ENCODE measurements around the gene DRC1.
"Not testable (repeated sequence)": the region's sequence is repeated elsewhere in the genome, so short reads cannot be mapped to it uniquely, and the experiment has no call there.

Gene DRC1

DNA sequence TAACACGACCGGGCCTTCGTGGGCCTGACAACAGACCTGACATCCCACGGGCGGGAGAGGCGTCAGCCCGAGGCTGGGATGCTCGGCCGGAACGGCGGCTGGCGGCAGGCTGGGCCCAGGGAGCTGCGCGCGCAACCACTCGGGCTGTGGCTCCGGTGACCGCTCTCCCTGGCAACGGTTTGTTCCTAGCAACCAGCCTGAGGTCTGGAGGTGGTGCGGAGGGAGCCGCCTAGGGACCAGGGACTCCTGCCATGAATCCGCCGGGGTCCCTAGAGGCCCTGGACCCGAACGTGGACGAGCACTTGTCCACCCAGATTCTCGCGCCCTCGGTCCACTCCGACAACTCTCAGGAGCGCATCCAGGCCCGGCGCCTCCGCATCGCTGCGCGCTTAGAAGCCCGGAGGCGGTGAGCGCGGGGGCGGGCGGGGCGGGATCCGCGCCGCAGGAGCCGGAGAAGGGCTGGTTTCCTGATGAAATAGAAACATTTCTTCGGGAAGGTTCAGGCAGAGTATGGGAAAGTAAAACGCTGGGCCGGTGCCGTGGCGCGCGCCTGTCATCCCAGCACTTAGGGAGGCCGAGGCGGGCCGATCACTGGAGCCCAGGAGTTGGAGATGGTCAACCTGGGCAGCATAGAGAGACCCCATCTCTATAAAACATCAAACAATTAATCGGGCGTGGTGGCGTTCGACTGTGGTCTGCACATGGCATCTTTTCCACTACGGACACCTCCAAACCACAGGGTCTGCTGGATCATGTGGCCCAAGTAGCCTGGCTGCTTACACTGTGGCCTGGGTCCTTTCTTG, at the start of gene DRC1:
TSS of gene DRC1 (plus strand) at position 182 of the 803 bp plus-strand sequence. CDS start at position 252, 70 bp downstream.
- DNase-seq = peak; percentile 43

DNA sequence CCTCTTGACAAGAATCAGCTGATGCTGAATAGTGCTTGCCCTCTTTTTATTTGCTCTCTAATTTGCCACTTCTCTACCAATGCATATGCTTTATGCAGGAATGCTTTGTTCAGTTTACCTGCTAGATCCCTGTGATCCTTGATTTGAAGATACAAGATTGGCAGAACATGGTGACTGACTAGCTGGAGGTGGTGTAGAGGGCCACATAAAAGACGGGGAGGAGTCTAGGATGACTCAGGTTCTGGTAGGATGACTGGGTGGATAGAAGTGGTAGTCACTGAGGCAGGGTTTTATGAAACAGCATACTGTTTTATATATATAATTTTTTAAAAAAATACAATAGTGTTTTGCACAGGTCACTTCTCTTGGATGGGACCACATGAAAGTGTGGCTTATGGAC, 48.8 kb upstream of the DRC1 start:
- no peak for DNase-seq

DNA sequence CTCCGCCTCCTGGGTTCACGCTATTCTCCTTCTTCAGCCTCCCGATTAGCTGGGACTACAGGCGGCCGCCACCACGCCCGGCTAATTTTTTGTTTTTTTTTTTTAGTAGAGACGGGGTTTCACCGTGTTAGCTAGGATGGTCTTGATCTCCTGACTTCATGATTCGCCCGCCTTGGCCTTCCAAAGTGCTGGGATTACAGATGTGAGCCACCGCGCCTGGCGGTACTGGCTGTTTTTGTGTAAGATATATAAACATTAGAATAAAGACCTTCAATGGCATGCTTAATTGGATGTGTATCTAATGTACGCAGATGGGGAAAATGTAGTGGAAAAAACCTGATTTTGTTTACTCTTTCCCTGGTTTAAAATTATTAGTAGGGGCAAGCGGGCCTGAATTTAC, 47.3 kb upstream of the DRC1 start:
- not testable (repeated sequence) for DNase-seq

DNA sequence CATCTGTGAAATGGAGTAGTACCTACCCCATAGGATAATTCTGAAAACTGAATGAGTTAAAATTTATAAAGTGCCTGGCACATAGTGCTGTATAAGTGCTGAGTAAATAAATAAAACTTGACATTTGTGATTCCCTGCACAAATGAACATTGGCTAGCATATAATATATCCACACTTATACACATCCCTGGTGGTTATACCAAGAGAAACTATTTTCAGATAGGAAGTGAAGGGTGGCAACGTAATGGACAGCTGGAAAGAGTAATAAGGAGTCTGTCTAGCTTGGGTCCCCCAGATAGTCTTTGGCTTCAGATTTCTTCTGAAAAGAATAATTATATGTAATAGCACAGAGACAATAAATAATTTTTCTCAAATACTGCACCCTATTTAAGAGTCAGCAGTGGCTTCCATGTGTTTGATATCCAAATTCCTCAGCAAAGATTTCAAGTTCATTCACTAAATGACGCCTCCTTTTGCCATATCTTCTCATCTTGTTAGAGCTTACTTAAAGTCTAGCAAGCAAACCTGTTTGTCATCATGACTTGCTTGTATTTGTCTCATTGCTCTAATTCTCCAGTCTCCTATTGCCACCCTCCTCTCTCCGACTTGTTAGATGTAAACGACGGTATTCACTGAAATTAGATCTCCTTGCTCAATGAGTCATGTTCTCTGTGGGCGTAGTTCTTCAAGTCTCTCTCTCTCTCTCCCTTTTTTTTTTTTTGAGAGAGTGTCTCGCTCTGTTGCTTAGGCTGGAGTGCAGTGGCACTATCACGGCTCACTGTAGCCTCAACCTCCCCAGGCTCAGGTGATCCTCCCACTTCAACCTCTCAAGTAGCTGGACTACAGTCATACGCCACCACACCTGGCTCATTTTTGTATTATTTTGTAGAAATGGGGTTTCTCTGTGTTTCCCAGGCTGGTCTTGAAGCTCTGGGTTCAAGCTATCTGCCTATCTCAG, 46.4 kb upstream of the DRC1 start:
- DNase-seq = peak; percentile 89

DNA sequence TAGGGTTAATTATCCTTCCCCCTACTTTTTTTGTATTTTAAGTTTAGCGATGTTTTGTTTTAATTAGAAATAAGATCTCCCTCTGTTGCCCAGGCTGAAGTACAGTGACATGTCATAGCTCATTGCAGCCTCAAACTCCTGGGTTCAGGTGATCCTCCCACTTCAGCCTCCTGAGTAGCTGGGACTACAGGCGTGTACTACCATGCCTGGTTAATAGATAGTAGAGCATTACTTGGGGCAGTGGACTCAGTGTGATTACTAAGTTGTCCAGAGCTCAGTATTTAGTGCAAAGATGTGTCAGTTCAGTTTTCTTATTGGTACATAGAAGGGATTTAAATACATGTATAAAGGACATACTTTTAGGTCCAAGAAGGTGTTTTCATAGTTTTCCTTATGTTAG, 45.6 kb upstream of the DRC1 start:
- DNase-seq = no peak

DNA sequence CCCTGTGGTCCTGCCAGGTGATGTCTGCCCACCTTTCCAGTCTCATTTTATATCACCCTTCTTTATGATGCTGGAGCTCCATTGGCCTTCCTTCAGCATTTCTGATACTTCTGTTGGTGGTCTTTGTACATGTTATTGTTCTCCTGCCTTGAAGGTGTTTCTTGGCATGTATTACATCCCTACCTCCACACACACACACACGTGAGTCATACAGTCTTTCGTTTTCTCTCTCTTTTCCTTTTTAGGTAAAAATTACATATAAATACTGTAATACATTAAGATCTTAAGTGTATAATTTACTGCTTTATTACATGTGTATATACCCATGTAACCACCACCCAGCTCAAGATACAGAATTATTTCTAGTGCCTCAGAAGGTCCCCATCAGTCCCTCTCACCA, 44.9 kb upstream of the DRC1 start:
- no peak for DNase-seq

DNA sequence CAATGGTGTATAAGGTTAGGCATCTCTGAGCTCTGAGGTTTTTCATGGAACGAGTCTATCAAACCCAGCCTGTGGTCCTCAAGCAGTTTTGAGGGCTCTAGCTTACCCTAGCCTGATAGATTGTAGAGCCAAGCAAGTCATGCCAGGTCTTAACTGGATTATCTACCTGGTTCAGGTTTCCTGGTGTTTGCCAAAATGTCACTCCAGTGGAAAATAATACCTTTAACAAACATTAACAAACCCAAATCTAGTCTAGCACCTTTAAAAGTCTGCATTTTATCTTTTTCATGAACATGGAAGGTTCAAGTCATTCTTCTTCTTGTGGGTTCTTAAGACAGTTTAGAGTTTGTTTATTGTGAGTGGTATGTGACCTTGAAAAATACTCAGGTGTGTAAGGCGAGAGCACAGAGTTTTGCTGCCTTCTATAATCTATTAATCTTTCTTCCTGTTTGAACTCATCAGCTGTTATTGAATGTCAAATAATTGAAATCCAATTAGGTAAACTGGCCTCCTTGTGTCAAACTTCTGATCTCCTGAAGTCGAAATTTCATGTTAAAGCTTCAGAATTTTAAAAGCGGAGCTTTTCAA, 41.7 kb upstream of the DRC1 start:
- no peak for DNase-seq

DNA sequence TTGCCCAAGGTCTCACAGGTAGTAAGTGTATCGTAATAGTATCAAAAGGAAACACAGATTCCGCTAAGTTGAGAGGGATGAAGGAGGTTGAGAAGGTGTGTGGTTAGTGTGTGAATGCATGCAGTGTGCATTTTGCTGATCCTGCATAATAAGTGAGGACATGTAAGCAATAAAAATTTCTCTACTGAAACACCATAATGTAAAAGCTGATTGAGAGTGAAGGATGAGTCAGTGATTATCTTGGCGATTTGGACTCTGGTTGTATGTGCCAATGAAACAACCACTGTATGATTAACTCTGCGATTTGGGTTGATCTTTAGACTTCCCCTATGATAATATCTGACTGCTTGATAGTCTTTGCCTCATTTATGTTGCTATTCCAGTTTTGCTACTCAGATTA, 38.4 kb upstream of the DRC1 start:
- no peak for DNase-seq

DNA sequence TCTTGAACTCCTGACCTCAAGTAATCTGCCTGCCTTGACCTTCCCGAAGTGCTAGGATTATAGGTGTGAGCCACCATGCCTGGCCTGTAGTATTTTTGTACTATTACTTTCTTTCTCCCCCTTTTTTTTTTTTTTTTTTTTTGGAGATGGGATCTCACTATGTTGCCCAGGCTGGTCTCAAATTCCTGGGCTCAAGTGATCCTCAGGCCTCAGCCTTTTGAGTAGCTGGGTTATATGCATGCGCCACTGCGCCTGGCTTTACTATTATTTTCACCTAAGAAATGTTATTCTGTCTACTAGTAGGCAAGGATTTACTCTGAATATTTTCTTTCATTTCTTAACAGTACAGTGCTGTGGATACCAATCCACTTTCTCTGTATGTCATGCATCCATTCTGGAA, 37.8 kb upstream of the DRC1 start:
- DNase-seq = no peak

DNA sequence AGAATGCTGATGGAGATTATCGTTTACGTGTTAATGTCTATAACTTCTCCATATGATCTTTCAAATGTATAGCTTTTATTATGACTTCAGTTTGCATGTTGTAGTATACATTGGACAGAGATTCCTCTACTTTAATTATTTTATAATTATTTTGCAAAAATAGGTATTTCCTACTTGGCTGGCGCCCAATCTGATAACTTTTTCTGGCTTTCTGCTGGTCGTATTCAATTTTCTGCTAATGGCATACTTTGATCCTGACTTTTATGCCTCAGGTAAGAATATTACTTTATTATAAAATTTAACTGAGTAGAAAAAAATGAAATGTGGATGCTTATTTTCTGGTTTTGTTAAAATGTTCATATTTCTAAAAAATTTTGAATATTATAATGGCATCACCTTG, 37.1 kb upstream of the DRC1 start:
- DNase-seq = no peak

DNA sequence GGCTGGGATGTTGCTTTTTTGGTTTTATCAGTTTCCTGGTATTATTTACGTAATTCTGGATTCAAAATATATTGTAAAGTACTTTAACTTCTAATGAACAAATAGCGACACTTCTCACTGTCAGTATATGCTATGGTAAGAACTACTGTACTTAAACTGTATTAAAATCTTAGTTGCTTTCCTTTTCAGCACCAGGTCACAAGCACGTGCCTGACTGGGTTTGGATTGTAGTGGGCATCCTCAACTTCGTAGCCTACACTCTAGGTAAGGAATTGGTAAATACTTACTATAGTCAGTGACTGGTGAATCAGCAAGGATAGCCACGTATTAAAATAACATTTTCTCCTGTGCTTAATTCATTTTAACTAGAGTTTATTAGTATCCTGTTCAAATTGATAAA, 34.8 kb upstream of the DRC1 start:
- DNase-seq = no peak

DNA sequence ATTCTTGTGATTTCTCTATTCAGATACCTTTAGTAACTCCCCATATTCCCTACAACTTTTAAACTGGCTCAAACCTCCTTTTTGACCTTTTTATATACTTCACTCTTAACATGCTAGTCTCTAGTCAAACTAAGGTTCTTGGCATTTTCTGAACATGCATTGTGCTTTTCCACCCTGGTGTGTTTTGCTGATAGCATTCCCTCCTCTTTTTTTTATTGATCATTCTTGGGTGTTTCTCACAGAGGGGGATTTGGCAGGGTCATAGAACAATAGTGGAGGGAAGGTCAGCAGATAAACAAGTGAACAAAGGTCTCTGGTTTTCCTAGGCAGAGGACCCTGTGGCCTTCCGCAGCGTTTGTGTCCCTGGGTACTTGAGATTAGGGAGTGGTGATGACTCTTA, 32.1 kb upstream of the DRC1 start:
- not testable (repeated sequence) for DNase-seq

DNA sequence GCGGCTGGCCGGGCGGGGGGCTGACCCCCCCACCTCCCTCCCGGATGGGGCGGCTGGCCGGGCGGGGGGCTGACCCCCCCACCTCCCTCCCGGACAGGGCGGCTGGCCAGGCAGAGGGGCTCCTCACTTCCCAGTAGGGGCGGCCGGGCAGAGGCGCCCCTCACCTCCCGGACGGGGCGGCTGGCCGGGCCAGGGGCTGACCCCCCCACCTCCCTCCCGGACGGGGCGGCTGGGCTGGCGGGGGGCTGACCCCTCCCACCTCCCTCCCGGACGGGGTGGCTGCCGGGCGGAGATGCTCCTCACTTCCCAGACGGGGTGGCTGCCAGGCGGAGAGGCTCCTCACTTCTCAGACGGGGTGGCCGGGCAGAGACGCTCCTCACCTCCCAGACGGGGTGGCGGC, 30.8 kb upstream of the DRC1 start:
- not testable (repeated sequence) for DNase-seq

DNA sequence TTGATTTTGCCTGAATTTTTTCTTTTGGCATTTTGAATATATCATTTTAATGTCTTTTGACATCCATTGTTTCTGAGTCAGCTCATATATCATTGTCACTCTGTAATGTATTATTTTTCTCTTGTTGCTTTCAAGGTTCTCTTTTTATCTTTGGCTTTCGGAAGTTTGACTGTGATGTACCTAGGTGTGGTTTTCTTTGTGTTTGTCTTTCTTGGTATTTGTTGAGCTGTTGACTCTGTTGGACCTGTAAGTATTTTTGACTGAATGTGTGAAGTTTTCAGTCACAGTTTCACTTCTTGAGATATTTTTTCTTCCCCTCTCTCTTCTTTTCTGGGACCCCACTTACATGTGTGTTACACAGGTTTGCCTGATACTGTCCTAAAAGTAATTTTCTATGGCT, 24.9 kb upstream of the DRC1 start:
- no peak for DNase-seq

DNA sequence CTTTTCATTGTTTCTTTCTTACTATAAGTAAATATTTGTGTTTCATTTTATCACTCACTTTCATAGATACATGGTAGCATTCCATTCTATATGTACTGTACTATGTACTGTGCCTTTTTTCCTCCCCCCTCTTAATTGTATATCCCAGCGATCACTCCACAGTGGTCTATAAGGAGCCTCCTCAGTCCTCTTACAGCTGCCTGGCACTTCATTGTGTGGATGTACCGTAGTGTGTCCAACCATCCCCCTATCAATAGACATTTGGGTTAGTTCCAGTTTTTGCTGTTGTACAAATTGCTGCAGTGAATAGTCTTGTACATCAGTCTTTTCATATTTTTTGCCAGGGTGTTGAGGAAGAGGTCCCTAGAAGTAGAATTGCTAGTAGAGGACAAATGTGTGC, 21.4 kb upstream of the DRC1 start:
- no peak for DNase-seq

DNA sequence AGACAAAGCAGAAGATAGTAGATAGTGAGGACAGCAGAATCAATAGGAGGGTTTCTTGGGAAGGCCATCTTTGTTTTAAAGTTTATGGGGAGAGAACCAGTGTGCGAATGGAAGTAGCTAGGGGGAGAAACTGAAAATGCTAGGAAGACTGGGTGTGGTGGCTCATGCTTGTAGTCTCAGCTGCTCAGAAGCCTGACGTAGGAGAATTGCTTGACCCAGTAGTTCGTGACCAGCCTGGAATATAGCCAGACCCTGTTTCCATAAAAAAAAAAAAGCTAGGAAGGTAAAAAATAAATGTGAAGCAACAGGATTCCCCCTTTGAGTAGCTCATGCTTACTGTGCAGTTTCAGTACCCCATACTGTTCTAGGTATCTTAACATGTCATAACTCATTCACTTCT, 19.2 kb upstream of the DRC1 start:
- DNase-seq = no peak

DNA sequence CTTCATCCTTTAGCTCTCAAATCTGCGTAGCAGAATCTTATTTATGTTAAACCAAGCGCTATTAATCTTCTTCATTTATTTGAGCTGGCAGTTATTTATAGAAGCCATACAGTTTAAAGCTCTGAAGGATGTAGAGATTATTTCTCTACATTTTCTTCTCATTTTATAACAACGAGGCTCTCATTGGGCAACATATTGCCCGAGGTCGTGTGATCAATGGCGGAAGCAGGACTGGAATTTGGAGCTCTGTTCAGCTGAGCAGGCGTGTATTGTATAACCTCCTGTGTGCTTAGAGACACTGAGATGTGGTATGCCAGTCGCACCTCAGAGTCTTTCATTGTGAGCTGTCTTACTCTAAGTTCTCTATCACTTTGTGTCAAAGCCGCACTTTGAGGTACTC, 17.5 kb upstream of the DRC1 start:
- no peak for DNase-seq

DNA sequence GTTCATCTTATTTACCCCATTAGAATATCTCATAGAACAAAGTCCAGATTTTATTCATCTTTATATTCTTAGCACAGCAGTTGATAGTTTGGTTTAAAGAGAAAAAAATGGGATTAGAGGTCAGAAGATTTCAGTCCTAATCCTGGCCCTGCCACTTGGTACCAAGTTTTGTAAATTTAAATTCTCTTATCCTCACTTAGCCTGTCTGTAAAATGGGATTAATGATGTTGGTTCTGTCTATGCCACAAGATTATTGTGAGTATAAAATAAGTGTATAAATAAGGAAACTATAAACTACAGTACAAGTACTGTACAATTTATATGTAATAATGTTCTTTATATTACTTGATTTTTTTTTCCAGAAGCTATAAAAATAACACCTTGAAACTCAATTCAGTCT, 17.1 kb upstream of the DRC1 start:
- DNase-seq = no peak

DNA sequence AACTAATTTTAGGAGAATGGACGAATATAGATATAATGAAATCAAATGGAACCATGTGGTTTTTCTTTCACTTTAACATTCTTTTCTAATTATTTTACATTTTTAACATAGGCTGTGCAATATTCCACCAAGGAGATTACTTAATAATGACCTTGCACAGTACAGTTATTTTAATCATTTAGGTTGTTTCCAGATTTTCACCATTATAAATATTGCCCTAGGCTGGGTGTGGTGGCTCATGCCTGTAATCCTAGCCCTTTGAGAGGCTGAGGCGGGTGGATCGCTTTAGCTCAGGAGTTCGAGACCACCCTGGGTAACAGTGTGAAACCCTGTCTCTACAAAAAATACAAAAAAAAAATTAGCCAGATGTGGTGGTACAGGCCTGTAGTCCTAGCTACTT, 14.5 kb upstream of the DRC1 start:
- no peak for DNase-seq

DNA sequence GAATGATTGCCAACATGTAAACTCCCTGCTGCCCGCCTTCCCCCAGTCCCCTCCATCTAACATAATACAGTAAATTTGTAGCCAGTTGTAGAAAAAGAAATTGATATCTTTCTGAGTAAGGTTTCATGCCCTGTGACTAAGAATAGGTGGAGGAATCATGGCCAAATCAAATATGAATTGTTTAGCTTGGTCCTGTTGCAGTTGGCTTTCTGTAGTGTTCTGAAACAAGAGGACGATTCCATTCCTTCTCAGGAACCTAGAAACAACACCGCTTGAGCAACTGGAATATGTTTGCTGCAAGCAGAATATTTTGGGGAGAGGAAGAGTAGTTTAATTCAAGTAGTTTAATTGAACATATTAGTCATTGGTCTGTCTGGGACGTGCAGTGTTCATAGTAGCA, 7.0 kb upstream of the DRC1 start:
- DNase-seq = no peak

DNA sequence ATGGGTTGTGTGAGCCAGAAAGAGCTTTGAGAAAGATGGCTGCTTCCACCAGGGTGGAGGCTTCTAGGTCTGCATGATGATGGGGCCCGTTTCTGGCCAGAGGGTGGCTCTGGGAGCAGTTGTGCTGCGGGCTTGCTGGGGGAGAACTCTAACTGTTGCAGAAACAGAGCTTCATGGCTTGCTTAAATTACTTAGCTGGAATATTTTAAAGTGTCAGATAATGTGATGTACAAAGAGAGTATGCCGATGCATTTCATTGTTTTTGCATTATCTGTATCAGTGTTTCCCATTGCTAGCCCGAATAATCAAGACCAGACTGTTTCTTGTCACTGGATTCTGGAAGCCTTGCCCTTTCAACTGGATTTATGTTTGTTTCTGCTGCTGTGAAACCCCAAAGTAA, 6.3 kb upstream of the DRC1 start:
- no peak for DNase-seq

DNA sequence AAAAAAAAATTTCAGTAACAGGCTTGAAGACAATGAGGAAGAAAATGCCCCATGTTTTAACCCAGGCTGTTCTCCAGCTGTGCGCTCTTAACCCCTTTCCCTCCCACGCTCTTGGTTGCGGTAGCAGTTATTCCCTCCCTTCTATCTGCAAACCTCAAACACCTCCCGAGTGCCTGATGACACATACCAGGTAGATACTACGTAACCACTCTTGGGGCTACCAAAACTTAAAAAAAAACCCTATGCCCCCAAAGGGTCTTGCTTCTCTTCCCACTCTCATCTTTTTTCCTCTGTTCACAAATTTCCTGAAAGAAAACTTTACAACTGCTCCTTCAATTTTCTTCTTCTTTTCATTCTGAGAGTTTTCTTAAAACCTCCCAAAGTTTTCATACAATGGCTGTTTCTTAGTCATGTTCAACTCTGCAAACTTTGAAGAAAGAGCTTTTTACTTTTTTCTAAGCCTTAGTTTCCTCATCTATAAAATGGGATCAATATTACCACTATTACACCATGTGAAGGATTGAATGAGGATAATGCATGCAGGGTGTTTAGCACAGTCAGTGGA, 4.9 kb upstream of the DRC1 start:
- DNase-seq = no peak

DNA sequence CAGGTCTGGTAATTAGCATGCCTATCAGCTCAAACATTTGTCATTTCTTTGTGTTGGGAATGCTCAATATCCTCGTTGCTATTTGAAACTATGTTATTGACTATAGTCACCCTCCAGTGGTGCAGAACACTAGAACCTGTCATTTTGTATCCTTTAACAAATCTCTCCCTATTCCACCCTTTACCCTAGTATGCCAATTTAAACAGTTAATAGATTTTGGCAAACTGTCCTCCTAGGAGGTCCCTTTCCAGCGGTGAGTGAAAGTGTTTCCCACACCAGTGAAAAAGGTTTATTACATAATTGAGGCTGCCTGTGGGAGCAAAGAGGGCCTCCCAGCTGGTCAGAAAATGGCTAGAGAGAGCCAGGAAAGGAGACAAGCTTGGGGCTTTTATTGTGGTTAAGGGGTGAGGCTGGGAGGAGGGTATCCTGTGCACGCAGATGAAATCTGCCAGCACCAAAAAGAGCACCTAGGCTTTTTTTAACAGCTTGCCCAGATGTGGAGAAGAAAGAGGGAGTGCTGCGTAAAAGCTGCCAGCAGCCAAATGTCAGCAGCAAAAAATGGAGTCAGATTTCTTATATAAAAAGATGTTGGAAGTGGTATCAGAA, 1.8 kb upstream of the DRC1 start:
- peak; percentile 81 for DNase-seq

Data from DMS79 treated with DMSO at 0.1 percent for 48 hours (cell line).